Measurements from ENCODE around the gene EFCAB8.

Gene EFCAB8

DNA sequence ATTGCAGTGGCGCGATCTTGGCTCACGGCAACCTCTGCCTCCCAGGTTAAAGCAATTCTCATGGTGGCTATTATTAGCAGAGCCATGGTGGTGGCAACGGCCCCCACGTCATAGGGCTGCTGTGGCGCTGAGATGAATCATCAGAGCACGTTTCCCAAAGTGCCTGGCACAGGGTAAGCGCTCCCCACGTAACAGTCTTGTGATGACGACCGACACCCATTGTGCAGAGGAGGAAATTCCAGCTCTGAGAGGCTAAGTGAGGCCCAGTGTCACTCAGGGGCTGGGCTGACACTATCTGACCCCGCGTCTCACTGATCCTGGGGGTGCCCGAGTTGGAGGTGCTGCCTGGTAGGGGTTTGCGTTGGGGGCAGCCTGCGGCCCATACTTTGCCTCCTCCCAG is 129.3 kb downstream of the EFCAB8 start:
- peak in 1 of 2 donors; percentile 43 for ATAC-seq

DNA sequence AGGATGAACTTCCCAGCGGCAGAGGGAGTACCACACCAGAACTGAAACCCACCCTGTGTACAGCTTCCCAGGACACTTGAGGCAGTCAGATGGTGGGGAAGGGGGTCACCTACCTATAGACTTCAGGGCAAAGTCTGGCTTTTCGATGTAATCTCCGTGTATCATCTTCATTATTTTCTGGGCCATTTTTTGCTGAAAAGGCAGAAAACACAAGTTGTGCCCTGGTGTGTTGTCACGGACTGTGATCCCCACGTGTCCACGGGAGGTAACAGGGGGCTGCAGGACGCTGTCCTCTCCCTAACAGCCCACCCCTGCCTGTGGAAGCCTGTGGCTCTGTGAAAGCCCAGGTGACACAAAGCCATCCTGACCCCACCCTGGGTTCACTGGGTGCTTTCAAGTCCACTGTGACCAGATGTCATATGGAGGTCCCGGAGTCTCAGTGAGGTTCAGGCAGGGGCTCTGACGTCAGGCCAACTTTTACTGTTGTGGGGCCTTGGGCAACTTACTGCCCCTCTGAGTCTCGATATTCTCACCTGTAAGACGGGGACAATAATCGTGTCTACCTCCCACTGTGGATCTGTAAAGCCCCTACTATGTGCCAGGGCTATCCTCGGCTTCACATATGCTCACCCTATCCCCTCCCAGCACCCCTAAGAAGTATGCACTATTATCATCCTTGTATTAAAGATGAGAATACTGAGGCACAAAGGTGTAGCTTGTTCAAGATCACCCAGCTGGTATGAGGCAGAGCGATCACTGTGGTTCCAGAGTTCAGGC is 131.0 kb downstream of the EFCAB8 start:
- no peak for ATAC-seq

DNA sequence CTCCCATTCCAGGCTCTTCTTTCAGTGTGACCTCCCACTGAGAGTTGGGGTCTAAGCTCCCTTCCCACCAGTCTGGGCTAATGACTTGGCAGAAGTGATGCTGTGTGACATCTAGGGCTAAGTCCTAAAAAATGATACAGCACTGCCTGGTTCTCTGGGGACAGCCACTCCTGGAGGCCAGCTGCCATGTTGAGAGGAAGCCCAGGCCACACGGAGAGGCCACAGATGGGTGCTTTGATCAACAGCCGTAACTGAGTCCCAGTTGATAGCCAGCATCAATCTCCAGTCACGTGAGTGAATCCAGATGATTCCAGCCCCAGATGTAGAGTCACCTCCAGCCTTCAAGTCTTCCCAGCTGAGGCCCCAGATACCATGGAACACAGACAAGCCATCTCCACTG is 131.7 kb downstream of the EFCAB8 start:
- no peak for ATAC-seq

DNA sequence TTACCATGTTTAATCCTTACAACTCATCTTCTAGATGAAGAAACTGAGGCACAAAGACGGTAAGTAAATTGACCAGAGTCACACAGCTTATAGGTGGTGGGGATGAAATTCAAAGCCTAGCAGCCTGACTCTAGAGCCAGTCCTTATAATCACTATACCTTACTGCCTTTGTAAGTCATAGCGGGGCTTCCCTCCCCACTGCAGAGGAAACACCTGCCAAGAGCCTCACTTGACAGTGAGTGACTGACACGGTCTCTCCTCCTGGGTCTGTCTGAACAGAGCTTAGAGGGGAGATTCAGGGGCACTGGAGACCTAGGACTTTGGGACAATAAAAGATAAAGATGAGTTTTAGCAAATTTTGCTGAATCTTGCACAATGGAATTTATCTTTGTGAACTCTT is 132.7 kb downstream of the EFCAB8 start:
- ATAC-seq: no peak

DNA sequence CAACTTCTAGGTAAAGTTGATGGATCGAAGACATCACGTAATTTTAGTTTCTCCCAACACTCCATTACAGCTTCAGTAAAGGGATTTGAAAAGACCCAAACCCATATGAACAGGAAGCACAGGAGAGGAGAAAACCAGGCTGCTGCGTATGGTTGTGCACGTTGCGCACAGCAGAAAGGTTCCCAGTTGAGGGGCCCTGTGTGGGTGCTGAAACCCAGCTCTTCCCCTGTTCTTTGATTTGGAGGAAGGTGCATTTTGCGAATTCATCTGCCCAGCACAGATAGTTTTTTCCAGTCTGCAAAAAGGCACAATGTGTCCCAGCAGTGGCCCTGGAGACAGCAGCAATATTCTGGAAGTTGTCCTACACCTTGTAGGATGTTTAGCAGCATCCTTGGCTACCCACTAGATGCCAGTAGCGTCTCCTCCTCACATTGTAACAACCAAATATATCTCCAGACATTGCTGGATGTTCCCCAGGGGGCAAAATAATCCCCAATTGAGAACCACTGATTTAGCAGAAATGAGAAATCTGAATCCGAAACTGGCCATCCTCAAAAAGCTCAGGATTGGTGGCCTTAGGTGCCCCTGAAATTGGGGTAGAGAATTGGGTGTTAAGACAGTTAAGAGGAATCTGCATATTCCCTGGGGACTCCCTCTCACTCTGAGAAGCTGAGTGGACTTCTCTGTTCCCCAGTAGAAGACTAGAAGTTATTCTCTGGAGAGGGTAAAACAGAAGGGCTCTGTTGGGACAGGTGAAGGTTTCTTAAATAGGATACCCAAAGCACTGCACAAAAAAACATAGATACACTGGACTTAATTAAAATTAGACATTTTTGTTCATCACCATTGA is 133.3 kb downstream of the EFCAB8 start:
- ATAC-seq: no peak

DNA sequence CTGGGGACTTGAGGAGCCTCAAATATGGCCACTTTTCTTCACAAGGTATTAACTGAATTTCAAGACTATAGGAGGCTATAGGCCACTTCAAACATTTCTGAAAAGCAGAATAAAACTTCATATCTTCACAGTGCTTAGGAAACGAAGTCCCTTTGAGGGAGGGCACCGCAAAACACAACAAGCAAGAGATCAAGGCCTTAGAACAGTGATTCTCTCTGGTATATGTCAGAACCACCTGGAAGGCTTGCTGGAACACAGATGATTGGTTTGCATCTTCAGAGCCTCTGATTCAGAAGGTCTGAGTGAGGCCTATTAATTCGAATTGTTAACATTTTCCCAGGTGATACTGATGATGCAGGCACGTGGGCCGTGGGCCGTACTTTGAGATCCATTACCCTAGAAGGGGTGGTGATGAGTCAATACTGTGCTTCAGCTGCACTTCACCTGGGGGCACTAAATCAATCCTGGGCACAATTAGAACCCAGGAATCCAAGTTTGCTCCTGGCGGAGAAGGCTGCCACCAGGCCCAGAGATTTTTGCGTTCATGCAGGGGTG is 134.8 kb downstream of the EFCAB8 start:
- peak in 1 of 2 donors; percentile 41 for ATAC-seq

DNA sequence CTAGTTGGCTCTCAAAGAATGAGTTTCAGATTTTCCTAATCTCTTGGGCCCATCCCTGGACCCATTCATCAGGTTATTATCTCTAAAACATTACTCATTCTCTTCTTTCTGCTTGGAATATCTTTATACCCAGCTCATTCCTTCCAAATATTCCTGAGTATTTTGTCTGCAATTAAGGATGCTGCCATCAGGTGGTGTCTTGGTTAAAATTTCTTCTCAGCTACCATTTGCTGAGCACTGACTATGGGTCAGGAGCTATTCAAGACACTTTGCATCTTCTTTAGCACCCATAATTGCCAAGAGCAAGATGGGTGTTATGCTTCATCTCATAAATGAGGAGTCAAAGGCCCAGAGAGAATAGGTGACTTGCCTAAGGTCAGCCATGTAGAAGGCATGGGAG is 137.1 kb downstream of the EFCAB8 start:
- ATAC-seq: no peak

DNA sequence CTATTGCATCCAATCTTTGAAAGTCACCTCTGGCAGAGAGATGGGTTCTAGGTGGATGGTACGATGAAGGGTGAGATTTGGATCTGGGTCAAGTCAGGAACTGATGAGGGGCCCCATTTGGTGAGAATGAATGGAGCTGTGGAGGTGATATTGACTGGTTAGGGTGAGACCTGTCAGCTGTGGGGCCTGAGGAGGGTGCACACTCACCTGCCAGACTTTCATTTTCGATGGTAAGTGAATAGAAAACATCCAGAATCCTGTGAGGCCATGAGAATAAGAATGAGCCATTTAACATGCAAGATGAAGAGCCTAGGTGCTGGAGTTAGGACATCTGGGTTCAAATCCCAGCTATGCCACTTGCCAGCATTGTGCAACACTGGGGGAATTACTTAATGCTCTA is 138.7 kb downstream of the EFCAB8 start:
- peak; percentile 46 to 53 for ATAC-seq

DNA sequence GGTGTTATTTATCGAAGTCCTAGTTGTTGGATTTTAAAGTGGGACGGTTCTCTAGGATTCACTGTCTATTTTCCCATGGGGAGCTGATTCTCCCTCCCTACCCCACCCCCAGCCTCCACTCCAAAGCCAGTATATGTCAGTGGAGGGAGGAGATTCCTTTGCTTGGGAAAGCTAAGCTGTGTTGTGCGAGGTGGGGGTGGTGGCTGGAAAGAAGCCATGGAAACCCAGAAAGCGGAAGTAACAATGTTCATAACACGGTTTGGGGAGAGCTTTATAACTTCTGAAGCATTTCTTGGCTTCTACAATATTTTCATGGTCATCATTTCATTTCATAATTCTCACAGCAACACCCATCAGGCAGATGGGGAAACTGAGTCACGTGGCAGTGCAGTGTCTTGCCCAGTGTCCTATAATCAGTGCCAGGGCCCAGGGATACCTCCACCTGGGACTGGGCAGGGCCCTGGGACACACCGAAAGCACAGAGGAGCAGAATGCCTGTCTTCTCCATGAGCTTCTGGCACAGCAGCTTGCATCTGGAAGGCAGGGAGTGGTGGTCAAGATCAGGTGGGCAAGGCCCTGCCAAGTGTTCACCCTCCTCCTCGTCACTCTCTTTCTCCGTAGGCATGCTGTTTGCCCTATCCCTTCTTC is 141.0 kb downstream of the EFCAB8 start:
- no peak for ATAC-seq

DNA sequence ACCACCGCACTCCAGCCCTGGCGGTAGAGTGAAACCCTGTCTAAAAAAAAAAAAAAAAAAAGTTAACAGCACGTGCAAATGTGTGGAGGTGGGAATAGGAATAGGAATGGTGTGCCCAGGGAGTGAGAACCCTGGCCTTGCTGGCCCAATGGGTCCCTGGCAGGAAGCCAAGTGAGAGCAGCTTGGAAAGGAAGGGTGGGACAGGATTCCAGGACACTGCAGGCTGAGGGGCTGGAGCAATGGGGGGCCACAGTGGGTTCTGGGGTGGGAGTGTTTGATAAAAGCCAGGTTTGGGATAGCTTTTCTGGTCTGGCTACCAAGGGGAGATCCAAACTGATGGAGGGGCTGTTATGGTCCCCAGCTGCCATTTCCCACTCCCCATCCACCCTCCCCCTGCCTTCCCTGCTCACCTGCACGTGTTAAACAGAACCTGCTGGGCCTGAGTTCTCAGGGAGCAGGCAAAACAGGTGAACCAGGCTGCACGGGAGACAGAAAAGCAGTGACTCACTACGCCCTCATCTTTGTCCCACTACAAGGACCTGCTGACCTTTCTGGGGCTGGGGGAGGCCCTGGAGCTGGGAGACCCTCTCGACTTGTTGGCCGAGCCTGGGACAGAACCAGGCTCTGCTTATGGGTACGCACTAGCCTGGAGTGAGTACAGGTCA is 142.2 kb downstream of the EFCAB8 start:
- ATAC-seq: no peak

DNA sequence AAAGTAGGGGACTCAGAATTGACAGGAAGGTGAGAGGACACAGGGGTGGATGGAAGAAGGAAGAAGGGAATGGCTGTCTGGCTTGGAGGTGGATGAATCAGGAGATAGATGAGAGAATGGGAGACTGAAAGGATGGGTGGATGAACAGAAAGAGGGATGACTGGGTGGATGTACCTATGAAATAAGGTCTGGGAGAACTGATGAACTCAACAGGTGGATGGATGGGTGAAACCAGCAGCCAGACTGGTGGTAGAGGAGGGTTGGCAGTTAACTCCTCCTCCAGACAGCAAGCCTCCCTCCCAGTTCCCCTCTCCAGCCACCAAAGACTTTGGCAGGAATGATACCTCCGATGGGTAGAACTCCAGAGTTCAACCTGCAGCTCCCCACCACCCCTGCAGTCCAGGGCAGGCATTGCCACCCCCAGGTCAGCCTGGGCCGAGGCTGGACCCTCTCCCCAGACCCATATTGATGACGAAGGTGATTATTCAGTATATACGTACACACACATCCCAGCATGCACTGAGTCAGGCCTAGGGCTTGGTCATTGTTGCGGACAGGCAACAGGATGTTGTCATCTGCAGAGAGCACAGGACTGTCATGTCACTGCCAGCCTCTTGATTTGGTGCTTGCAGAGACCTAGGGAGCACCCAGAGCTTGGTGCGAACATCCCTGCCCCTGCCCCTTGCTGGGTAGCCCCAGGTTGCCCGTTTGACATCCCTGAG is 143.5 kb downstream of the EFCAB8 start:
- no peak for ATAC-seq

DNA sequence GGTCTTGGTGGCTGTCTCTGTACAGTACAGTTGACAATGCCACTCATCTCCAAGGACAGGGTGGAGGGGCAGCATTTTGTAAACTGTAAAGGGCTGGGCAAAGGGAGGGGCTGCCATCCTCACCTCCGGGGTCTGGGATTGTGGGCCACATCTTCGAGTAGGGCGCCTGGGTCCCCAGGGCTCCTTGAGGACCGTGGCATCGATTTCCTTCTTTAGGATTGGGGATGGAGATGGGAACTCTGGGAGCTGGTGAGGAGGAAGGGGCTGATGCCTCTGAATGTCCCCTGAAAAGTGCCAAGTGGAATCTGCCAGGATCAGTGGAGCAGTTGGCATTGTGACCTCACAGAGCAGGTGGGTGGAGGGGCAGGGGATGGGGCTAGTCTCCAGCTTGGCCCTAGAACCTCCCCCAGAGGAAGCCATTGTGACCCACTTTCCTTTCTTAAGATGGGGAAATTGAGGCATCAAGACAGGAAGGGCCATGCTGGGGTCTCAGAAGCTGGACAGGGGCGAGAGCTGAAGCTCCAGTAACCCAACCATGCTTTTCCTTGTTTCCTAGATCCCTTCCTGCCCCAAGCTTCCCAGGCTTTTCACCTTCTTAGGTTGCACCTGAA is 145.5 kb downstream of the EFCAB8 start, which contains the start of gene SUN5:
Gene SUN5, minus strand, starts transcription at position 293 of the 611 bp plus-strand sequence. Its CDS starts 93 bp downstream, at position 200.
- no peak for ATAC-seq

DNA sequence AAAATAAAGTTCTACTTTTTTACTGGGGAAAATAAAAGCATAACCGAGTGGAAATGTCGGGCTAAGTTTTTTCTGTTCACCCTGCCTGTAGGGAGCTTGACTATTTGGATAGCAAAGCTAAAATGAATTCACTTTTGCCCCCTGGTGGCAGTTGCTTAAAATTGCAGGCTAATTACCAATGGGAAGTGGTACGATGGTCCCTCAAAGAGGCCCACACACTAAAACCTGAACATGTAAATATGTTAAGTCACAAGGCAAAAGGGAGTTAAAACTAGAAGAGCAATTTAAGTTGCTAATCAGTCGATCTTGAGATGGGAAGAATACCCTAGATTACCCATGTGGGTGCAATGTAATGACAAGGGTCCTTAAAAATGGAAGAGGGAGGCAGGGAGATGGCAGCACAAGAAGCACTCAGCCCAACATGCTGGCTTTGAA is 146.4 kb downstream of the EFCAB8 start:
- no peak for ATAC-seq

DNA sequence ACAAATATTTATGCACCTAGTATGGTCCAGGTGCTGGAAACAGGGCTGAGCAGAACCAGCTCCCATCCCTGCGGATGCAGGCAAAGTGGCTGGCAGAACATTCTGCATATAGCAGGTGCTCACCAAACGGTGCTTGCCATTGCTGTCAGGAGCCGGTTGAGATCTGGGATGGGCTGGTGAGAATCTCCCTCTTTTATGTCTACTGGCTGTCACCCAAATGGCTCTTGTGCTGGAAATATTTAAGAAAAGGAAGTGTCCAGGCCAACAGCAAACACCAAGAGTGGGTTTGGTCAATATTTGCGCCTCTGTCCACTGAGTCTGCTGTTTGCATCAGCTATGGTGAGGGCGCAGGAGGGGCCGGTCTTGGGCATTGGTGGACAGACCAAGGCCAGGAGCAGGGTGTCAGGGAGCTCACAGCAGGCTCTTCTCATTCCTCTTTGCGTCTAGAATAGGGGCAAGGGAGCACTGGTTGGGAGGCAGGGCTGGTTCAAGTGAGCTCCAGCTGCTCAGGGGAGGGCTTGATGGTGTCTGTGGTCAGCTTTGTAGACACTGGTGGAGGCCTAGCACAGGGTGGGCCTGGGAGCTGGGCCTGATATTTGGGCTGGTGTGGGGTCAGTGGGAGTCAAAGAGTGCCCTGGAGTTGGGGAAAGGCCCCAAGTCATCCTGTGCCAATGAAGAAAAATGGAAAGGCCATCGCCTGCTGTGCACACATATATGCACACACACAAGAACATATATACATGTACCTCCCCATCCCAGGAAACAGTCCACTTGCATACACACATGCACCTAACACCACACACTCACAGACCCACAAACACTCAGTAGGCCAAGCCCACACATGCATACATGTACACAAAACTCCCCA is 147.4 kb downstream of the EFCAB8 start:
- no peak for ATAC-seq

DNA sequence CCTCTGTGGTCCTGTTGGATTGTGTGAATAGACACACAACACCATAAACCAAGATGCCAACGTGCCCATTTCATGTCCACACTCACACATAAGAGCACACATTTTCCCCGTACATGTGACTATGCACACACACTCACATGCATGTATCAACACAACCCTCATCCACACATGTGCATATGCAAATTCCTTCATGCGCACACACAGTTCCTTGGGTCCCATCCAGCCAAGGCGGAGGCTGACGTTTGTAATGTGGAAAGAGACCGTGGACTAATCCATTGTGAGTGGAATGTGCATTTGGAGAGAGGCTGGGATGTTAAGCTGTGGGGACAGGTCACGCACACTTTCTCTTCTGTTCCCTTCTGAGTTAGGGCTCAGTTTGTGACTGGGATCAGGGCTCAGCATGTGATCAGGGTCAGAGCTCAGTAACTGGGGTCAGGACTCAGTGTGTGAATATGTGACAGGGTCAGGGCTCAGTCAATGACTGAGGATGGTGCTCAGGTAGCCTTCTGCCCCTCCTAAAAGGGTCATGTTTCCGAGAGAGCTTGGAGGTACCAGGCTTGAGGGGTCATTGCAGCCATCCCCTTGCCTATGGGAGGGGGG is 148.2 kb downstream of the EFCAB8 start:
- no peak for ATAC-seq

DNA sequence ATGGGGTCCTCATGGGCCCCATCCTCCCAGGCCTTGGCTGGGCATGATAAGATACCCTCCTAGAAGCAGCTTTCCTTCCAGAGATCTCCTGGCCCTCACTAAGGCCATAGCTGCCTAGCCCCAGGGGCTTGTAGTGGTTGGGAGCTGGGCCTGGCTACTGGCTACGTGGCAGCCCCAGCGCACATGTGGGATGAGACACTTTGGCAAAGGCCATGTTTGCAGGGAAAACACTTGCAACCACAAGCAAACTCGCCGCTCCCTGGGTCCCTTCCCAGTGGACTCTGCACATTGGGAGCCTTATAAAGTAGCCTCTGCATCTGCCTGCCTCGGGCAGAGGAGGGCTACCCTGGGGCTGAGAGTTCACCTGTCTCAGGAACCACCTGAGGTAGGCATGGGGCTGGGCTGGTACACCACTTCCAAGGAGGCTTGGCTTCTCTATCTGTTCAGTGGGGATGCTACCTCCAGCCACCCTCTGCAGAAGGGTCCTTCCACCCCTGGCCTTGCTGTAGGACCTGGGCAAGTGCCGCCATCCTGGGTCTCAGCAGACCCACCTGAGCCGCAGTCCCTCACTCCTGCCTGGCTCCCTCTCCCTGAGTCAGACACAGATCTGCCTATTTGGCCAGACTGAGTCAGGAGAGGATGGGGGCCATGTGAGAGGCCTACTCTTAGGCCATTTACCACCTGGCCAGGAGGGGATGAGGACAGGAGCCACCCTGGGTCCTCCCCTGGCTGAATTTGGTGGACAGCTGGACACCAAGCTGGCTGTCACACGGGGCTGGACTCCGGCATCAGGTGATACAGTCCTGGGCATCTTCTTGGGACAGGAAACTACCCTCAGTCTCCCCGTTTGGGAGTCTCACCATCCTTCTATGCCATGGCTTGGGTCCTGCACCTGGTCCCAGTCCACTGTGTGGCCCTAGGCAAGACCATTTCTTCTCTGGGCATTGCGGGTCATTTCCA is 148.9 kb downstream of the EFCAB8 start, which contains the start of gene BPIFB2:
Gene BPIFB2, plus strand, starts transcription at position 329 of the 960 bp plus-strand sequence. CDS start 871 bp downstream, outside the sequence.
- no peak for ATAC-seq

DNA sequence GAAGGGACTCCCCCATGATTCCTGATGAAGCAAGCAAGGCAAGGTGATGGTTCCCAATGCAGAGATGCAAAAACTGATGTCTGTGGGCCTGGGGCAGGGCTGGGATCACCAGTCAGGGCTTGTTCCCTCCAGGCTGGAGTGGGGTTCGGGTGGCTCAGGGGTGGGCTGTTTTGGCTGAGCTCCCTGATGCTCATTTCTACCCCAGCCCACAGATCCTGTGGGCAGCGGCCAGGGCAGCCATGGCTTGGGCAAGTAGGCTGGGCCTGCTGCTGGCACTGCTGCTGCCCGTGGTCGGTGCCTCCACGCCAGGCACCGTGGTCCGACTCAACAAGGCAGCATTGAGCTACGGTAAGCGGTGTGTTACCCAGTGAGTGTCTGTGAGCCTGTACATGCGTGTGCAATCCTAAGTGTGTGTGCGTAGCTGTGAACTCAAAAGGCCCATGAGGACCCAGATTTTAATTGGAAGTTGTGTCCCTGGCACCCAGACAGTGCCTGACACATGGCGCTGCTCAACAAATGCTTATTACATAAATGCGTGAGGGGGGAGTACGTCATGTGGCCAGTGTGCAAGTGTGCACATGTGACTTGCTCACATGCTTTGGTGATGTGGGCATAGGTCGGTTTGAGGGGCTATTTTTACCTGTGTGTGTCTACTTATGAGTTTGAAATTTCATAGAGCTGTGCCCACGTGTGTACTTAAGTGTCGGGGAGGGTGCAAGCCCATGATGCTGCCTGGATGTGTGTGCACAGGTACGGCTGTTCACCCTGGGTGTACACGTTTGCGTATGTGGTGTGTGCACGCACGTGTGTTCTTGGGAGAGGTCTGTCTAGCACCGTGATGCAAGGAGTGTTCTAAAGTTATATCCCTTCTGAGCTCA is 149.9 kb downstream of the EFCAB8 start:
- ATAC-seq: no peak

Data from activated CD4-positive, CD25-positive, alpha-beta regulatory T cell treated with anti-CD3 and anti-CD28 coated beads, Interleukin-2, amount 50 U/mL, for 24 hours (primary cell).